Fibroblast of skin of abdomen (primary cell): Measurements from ENCODE around the gene PHC1.

Experiments
- DNase-seq: peaks from one replicate; pipeline ENCODE4 v3.0.0-alpha.2; 2013

PHC1 gene

DNA sequence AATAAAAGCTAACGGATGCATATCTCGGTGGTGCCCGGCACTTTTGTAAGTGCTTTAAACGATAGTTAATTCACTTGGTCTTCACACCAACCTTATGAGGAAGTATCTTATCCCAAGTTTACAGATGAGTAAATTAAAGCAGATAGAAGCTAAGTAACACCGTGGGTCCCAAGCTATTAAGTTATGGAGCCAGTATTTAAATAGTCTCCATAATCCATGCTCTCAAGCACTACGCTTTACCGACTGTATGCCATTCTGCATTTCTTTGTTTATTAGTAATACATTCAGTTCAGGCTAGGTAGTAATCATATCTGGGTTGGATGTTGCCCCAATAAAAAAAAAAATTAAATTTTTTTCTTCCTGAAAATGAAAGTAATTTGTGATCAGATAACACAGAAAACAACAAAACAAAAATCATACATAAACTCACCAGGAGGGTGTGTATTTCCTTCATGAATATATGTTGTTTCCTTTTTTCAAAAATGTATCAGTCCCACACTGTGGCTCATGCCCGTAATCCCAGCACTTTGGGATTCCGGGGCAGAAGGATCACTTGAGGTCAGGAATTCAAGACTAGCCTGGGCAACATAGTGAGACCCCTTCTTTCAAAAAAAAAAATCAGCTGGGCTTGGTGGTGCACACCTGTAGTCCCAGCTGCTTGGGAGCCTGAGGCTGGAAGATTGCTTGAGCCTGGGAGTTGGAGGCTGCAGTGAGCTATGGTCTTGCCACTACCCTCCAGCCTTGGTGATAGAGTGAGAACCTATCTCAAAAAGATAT, 36.6 kb downstream of the PHC1 start:
- DNase-seq = no peak

DNA sequence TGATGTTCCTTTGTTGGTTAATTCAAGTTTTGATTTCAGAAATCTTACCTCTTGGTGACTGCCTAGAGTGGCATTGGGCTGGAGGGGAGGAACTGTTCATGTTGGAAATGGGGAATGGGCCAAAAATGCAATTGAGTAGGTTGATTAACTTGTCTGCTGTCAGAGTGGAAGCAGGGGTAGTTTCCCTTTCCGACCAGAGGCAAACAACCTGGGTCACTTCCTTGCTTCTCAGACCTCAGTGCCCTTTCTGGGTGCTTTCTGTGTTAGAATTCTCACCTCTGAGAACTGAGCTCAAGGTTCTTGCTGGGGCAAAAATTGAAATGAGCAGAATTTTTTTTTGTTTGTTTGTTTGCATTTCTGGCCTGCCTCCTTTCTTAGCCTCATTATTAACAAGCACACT, 37.4 kb downstream of the PHC1 start:
- no peak for DNase-seq

DNA sequence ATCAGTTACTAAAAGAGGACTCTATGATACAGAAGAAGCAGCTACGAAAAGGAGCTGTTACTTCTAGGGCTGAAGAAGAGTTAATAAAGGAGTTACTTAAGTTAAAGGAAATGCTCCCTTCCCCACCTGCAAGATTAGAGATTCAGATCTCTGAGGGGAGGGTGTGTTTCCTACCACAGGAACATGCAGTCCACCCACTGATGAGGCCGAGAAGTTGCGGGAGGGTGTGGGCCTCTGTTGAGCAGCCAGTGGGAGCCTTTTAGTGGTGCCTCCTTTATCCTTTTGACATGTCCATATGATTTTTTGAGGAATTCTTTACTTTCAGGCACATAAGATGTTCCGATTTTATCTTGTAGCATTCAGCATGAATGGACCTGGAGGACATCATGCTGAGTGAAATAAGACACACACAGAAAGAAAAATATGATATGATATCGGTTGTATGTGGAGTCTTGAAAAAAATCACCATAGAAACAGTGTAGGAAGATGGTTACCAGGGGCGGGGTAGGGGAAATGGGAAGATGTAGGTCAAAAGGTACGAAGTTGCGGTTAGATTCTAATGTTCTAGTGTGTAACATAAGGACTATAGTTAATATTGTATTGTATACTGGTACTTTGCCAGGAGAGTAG, 39.6 kb downstream of the PHC1 start:
- DNase-seq = no peak

DNA sequence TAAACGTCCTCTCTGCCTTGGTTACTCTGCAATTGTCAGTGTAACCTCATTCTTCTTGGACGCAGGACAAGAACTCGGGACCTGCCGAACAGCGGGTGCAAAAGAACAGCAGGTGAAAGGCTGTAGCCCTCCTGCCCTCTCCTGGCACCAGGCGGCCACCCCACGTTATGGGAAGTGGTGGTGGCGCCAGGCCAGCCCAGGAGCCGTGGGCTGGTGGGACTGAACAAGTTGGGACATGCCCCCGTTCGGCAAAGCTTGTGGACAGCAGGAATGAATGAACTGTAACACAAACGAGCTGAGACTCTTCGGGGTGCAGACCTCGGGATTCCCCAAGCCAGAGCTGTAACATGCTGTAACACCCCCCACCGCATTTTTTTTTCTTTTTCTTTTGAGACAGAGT, 41.8 kb downstream of the PHC1 start:
- DNase-seq = no peak

DNA sequence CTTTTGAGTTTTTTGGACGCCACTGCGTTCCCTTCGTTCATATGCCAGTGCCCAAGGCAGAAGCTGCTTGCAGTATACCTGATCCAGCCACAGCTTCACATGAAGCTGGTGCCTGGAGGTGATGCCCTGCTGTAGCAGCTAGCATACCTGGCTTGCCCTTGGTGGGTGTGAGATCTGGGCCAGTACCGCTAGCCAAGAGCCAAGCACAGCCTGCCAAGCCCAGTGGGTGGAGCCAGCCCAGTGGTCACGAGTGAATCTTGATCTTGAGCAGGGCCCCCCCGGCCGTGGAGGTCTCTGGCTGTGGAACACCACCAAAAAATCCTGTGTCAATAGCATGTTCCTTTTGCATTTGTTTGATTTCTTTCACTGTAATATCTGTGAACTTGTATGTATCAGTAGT, 42.5 kb downstream of the PHC1 start:
- no peak for DNase-seq

DNA sequence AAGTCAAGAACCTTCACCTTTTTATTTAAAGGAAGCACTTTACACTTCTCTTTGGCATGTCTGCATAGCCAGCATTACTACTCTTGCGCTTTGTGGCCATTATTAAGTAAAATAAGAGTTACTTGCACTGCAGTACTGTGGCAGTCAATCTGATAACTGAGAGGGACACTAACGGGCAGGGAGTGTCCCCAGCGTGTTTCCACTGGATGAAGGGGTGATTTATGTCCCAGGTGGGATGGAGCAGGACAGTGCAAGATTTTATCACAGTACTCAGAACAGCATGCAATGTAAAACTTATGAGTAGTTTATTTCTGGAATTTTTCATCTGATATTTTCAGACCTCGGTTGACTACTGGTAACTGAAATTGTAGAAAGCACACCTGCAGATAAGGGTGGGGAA, 43.3 kb downstream of the PHC1 start:
- DNase-seq = no peak

DNA sequence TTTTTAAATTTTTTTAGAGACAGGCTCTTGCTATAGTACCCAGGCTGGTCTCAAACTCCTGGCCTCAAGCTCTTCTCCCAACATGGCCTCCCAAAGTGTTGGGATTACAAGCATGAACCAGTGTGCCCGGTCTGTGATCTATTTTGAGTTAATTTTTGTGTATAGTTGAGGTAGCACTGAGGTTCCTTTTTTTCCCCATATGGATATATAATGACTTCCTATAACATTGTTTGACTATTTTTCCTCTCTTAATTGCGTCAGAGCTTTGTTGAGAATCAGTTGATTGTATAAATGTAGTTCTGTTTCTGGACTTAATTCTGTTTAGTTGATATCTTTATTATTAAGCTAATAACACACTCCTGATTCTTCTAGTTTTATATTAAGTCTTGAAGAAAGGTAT, 43.8 kb downstream of the PHC1 start:
- DNase-seq = no peak

DNA sequence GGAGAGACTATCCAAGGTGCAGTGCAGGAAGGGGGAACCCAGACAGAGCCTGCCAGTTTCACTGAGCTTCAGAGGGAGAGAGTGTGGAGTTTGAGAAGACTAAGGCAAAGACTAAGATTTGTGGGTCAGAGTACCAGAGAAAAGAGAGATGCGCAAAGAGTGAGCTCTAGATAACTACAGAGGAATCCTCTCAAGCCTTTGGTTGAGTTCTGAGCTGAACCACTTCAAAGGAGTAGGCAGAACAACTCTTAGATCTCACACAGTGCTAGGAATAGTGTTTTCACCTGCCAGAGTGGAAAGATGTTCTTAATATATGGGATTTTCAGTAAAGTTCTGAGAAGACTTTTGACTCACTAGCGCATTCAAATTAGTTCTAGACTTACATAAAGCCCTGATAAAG, 45.9 kb downstream of the PHC1 start:
- no peak for DNase-seq

DNA sequence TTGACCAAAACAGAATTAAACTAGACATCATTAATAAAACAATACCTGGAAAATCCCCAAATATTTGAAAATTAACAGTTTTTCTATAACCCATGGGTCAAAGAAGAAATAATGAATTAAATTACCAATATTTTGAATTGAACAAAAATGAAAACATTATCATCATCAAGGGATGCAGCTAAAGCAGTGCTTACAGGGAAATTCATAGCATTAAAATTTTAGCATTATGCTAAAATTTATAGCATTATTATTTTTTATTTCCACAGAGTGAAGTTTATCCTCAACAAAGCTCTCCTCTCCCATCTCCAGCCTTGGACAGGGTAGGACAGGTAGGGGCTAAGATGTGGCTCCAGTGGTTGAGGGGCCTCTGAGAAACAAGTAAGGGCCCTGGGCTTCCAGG, 54.5 kb downstream of the PHC1 start:
- DNase-seq = no peak

DNA sequence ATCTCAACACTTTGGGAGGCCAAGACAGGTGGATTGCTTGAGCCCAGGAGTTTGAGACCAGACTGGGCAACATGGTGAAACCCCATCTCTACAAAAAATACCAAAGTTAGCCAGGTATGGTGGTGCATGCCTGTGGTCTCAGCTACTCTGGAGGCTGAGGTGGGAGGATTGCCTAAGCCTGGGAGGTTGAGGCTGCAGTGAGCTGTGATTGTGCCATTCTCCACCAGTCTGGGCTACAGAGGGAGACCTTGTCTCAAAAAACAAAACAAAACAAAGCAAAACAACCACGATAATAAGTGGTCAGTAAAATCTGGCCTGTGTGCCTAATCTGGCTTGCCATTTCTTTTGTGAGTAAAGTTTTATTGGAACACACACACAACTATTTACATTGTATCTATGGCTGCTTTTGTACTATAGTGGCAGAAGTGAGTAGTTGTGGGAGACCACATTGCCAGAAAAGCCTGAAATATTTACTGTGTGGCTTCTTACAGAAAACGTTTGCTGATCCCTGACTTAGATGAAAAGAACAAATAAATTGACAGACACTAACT, 55.6 kb downstream of the PHC1 start:
- DNase-seq = no peak

DNA sequence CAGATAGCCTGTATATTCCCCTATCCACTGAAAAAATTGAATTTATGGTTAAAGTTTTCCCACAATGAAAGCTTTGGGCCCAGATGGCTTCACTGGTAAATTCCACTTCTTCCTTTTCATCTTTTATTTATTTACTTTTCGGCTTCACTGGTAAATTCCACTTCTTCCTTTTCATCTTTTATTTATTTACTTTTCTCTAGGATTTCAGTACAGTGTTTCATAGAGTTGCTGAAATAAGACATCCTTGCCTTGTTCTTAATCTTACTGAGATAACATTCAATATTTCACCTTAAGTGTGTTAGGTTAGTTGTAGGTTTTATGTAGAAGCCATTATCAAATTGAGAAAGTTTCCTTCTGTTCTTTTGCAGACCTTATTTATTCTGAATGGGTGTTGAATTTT, 56.1 kb downstream of the PHC1 start:
- no peak for DNase-seq

DNA sequence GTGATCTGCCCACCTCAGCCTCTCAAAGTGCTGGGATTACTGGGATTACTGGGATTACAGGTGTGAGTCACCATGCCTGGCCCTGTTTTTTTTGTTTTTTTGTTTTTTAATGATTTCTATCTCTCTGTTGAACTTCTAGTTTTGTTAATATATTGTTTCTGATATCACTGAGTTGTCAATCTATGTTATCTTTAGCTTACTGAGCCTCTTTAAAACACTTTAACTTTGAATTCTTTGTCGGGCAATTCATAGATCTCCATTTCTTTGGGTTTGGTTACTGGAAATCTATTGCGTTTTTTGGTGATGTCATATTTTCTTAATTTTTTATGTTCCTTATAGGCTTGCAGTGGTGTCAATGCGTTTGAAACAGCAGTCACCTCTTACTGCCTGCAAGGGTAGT, 65.8 kb downstream of the PHC1 start:
- no peak for DNase-seq

DNA sequence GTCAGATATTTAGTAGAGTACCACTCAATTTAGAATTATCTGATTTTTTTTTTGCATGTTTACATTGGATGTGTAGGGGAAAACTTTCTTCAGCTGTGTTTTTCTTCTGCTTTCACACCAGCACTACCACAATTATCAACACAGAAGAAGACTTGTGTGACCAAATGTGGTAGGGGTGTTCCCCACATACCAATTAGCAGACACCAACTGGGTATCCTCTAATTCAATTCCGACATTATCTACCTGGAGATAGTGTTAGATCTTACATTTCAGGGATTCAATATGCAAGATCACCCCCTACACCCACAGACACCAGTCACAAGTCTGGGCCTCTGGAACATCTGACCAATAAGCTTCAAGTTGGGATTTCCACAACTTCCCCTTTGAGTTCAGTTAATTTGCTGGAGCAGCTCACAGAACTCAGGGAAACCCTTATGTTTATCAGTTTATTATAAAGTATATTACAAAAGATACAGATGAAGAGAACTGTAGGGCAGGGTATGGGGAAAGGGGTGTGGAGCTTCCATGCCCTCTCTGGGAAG, 71.0 kb downstream of the PHC1 start:
- DNase-seq = no peak

DNA sequence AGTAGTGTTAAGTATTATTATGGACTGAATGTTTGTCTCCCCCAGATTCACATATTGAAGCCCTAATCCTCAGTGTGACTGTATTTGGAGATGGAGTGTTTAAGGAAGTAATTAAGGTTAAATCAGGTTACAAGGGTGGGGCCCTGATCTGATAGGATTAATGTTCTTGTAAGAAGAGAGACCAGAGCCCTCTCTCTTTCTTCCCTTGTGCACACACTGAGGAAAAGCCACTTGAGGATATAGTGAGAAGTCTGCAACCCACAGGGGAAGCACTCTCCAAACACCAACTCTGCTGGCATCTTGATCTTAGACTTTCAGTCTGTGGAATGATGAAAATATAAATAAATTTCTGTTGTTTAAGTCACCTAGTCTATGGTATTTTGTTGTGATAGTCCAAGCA, 72.9 kb downstream of the PHC1 start:
- no peak for DNase-seq

DNA sequence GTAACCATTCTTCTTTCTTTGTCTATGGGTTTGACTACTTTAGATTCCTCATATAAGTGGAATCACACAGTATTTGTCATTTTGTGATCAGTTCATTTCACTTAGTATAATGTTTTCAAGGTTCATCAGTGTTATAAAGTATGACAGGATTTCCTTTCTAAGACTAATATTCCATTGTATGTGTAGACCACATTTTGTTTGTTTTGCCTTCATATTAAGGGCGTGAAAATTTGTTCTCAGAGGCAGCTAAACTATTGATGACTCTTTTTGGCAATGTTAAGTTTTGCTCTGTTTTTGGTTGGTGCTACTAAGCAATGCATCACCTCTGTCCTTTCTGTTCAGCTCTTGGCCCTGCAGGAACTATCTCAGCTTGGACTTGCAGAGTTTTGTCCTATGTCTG, 73.4 kb downstream of the PHC1 start:
- no peak for DNase-seq

DNA sequence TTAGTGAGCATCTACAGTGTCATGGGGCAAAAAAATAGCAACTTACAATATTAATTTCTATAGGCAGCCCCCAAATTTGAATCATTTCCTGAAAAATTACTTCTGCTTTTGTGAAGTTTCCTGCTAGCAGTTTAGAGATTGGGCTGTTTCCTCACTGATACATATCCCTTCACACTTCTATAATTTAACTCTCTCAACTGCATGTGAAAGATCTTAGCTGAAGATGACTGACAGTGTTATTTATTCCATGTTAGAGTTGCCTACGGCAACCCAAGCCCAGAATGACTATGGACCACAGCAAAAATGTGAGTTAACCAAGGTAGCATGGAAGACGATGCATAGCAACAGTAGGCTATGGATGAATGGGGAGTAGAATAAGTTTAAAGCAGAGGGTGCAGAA, 75.1 kb downstream of the PHC1 start, which contains the start of gene KLRG1:
Gene KLRG1 (plus strand): TSS at position 134 of the 400 bp plus-strand sequence. CDS start 90 bp downstream, at position 224.
- DNase-seq = no peak
